Left ventricle myocardium inferior (tissue), 1 donor: ENCODE data around the gene REPIN1. TPM values are rescaled to one million over a fixed set of nuclear protein-coding genes. Genes with fewer than 3 reads are reported as not detected.

Experiments
- DNase-seq: peaks from one replicate; pipeline ENCODE4 v3.0.0-alpha.2; 2020
- H3K27ac ChIP-seq: fragments of 200-600 bp; replicated peaks from 2 replicates; pipeline ENCODE4 v1.8.0; 2021
- H3K27me3 ChIP-seq: fragments of 200-600 bp; 2 replicates; pipeline ENCODE4 v1.8.0; 2021; ENCODE audit warnings: low read depth
- H3K36me3 ChIP-seq: fragments of 200-600 bp; 2 replicates; pipeline ENCODE4 v1.8.0; 2021
- H3K4me1 ChIP-seq: fragments of 200-600 bp; 2 replicates; pipeline ENCODE4 v1.8.0; 2021
- H3K4me3 ChIP-seq: fragments of 200-600 bp; 2 replicates; pipeline ENCODE4 v1.8.0; 2021; ENCODE audit warnings: mild to moderate bottlenecking, moderate library complexity
- H3K9me3 ChIP-seq: fragments of 200-600 bp; replicated peaks from 2 replicates; pipeline ENCODE4 v1.8.0; 2021
- CTCF ChIP-seq: fragments of 200-600 bp; IDR thresholded peaks from 2 replicates; pipeline ENCODE4 v1.8.0; 2021; ENCODE audit warnings: antibody characterized with exemption, mild to moderate bottlenecking, borderline replicate concordance
- intact Hi-C: fragments of 100-400 bp; cut with micrococcal nuclease; formaldehyde crosslinking; loops from one replicate; pipeline ENCODE4 v1.11.0; 2022
- total RNA-seq: library from RNA; stranded (reverse); fragmentation: NEBNext Ultra II Directional; extraction: Animal tissue kit (Norgen Biotek cat#: 25700); gene quantifications from one replicate; pipeline ENCODE4 v1.2.1, GENCODE V29; 2021
- donor health status: DM: no; HTN: yes; CAD: no; lungs with severe emphysema.

REPIN1 gene
- total RNA-seq, 1 donor from 2014 or later: 110 TPM

GRCh38 chr7:150378115-150378852 lies 9.7 kb downstream of the REPIN1 start:
- peak; percentile 55 for DNase-seq
- H3K27ac ChIP-seq: peak overlapping the region; percentile 97
- H3K4me3 ChIP-seq: peak overlapping the region; percentile 95
- peak; percentile 13 for TF ChIP-seq CTCF
- no peaks in the 10 kb centered on the region for H3K27me3 ChIP-seq
- peaks cover 10% of the 10 kb centered on the region for H3K36me3 ChIP-seq
- no peaks in the 10 kb centered on the region for H3K9me3 ChIP-seq
- intact Hi-C loops: no loop called here
- H3K4me1 ChIP-seq: peaks cover 39% of the 10 kb centered on the region

DNA sequence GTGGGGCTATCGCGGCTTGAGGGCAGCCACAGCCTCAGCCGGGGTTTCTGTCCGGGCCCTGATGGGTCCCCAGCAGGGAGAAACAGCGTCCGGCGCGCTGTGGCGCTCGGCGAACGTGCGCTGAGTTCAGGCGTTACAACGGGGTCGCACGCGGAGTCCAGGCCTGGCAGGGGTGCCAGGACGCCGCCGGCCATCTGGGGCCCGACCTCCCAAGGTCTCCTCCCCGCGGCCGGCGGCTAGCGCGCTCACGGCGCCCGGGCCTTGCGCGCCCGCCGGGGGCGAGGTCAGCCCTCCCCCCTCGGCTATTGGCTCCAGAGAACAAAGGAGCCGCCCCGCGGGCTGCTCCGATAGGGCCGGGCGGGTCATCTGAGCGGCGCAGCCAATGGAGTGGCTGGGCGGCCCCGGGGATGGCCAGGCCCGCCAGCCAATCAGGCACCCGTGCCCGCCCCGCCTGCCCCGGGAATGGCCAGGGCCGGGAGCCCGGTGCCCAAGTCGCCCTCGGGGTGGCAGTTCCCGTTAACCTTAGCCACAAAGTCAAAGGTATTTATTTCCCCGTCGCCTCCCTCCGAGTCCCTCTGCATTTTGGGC lies 10.3 kb downstream of the REPIN1 start, which contains the start of gene ZNF775:
ZNF775 (plus strand) TSS at position 478 of the 588 bp plus-strand sequence. CDS start 9,141 bp downstream, outside the sequence.
- intact Hi-C loops: no loop called here
- H3K36me3 ChIP-seq: peaks cover 4% of the 10 kb centered on the region
- peaks cover 38% of the 10 kb centered on the region for H3K4me1 ChIP-seq
- no peaks in the 10 kb centered on the region for H3K27me3 ChIP-seq
- H3K9me3 ChIP-seq: no peaks in the 10 kb centered on the region
- peak; percentile 97 for DNase-seq
- peak within 1 kb of the TSS; percentile 95 for H3K4me3 ChIP-seq
- TF ChIP-seq CTCF: no peak
- peak within 1 kb of the TSS; percentile 97 for H3K27ac ChIP-seq

GRCh38 chr7:150379441-150380379 lies 11.1 kb downstream of the REPIN1 start:
- H3K36me3 ChIP-seq: no peaks in the 10 kb centered on the region
- no peak for DNase-seq
- H3K27ac ChIP-seq: peak overlapping the region; percentile 97
- no peaks in the 10 kb centered on the region for H3K9me3 ChIP-seq
- peaks cover 31% of the 10 kb centered on the region for H3K4me1 ChIP-seq
- H3K4me3 ChIP-seq: peak overlapping the region; percentile 95
- intact Hi-C loops: no loop called here
- TF ChIP-seq CTCF: no peak
- H3K27me3 ChIP-seq: no peaks in the 10 kb centered on the region

DNA sequence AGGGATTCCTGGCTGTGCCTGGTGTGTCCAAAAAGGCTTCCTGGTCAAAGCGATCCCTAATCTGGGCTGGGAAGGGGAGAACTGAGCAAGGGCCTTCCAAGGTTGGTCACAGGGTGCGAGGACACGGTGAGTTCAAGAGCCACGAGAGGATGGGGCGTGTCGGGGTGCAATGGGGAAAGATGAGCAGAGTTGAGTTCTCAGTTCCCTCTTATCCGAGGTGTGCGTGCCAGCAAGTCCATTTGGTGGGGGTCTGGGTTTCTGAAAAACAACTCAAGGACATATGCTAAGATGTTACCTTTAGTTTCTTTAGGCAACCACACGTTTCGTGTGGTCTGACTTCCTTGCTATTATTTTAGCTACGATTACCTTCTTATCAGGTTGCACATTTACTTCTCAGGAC lies 11.8 kb downstream of the REPIN1 start:
- peak overlapping the region; percentile 97 for H3K27ac ChIP-seq
- no peaks in the 10 kb centered on the region for H3K9me3 ChIP-seq
- no peak for DNase-seq
- peak overlapping the region; percentile 95 for H3K4me3 ChIP-seq
- no peak for TF ChIP-seq CTCF
- H3K27me3 ChIP-seq: no peaks in the 10 kb centered on the region
- peaks cover 32% of the 10 kb centered on the region for H3K4me1 ChIP-seq
- no peaks in the 10 kb centered on the region for H3K36me3 ChIP-seq
- intact Hi-C loops: no loop called here

DNA sequence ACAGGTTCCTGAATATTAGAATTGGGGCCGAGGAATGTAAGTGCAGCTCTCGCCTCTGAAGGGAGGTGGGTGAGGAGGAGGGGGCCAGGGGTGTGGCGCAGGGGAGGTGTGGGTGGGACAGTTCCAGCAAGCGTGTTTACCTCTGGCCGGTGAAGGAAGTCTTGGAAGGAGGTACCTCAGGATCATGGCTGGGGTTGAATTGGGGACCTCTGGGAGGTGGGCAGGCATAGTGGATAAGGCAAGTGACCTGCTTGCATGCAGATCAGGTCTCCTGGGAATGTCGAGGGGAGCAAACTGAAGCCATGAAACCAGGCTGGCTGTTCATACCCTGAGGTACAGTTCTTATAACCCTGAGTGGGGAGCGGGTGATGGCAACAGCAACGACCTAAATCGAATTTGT lies 12.5 kb downstream of the REPIN1 start:
- Histone ChIP-seq H3K4me3 (no peak overlapping the region), H3K4me1 (peaks cover 37% of the 10 kb centered on the region), H3K9me3 (no peaks in the 10 kb centered on the region), H3K27ac (no peak overlapping the region), H3K36me3 (no peaks in the 10 kb centered on the region), H3K27me3 (no peaks in the 10 kb centered on the region)
- TF ChIP-seq CTCF: no peak
- no peak for DNase-seq
- intact Hi-C loops: no loop called here
